ENCODE data around the gene CNOT2.

Gene CNOT2

GRCh38 chr12:70241845-70242244 is 1.4 kb upstream of the CNOT2 start:
- Histone ChIP-seq H3K27me3 (ENCODE audit: insufficient read depth, poor library complexity, severe bottlenecking) (no peaks in the 10 kb centered on the region), H3K27ac (replicated peaks) (peak overlapping the region; percentile 99), H3K4me3 (replicated peaks; ENCODE audit: insufficient read depth, low read length) (peak overlapping the region; percentile 88)
- DNase-seq (ENCODE audit: low read depth in 1 of 2, low spot score in 1 of 2): no peak
- TF ChIP-seq CTCF (IDR thresholded peaks at IDR 0.05; ENCODE audit: insufficient read depth, low read length) (no peak), SPI1 (IDR thresholded peaks at IDR 0.05; ENCODE audit: borderline replicate concordance, low read depth) (no peak)

GRCh38 chr12:70243510-70244371 is 508 bp downstream of the CNOT2 start:
- TF ChIP-seq CTCF (IDR thresholded peaks at IDR 0.05; ENCODE audit: insufficient read depth, low read length): no peak
- TF ChIP-seq SPI1 (IDR thresholded peaks at IDR 0.05; ENCODE audit: borderline replicate concordance, low read depth): peak; percentile 33; the same call in 1 of the 2 replicates
- TF ChIP-seq POLR2AphosphoS5 (IDR thresholded peaks at IDR 0.05; ENCODE audit: low read depth): peak; percentile 73
- TF ChIP-seq GABPA (IDR thresholded peaks at IDR 0.05; ENCODE audit: low read depth): no peak; the same call in 1 of the 2 replicates
- no peak for TF ChIP-seq REST (IDR thresholded peaks at IDR 0.05; ENCODE audit: insufficient replicate concordance, low read depth)
- Histone ChIP-seq H3K27me3 (ENCODE audit: insufficient read depth, poor library complexity, severe bottlenecking) (no peaks in the 10 kb centered on the region), H3K27ac (replicated peaks) (peak overlapping the region; percentile 99), H3K4me3 (replicated peaks; ENCODE audit: insufficient read depth, low read length) (peak overlapping the region; percentile 88)
- DNase-seq (ENCODE audit: low read depth in 1 of 2, low spot score in 1 of 2): peak; percentile 49 to 79

- Histone ChIP-seq H3K27ac (replicated peaks) (peak overlapping the region; percentile 99), H3K4me3 (replicated peaks; ENCODE audit: insufficient read depth, low read length) (peak overlapping the region; percentile 88), H3K27me3 (ENCODE audit: insufficient read depth, poor library complexity, severe bottlenecking) (no peaks in the 10 kb centered on the region)
- TF ChIP-seq CTCF (IDR thresholded peaks at IDR 0.05; ENCODE audit: insufficient read depth, low read length) (no peak), POLR2AphosphoS5 (IDR thresholded peaks at IDR 0.05; ENCODE audit: low read depth) (no peak), GABPA (IDR thresholded peaks at IDR 0.05; ENCODE audit: low read depth) (no peak), REST (IDR thresholded peaks at IDR 0.05; ENCODE audit: insufficient replicate concordance, low read depth) (no peak), SPI1 (IDR thresholded peaks at IDR 0.05; ENCODE audit: borderline replicate concordance, low read depth) (no peak)
- DNase-seq (ENCODE audit: low read depth in 1 of 2, low spot score in 1 of 2): no peak
Measured at GRCh38 chr12:70244409-70244808, 1.2 kb downstream of the CNOT2 start.

Data from HL-60 (cell line).